Adipocyte (in vitro differentiated cells): ENCODE measurements around the gene UNC5A.
"Not testable (repeated sequence)": the region's sequence is repeated elsewhere in the genome, so short reads cannot be mapped to it uniquely, and the experiment has no call there.

ENCODE experiments used
- DNase-seq: peaks from one replicate; pipeline ENCODE4 v3.0.0-alpha.2; 2015; ENCODE audit warnings: low read depth
- H3K27me3 ChIP-seq: replicated peaks from 2 replicates; pipeline ENCODE4 v1.7.0; 2013; ENCODE audit warnings: mild to moderate bottlenecking, low read length, moderate library complexity; ENCODE audit not compliant: control insufficient read depth, insufficient read depth
- H3K36me3 ChIP-seq: 2 replicates; pipeline ENCODE4 v1.7.0; 2013; ENCODE audit warnings: low read length, mild to moderate bottlenecking, moderate library complexity; ENCODE audit not compliant: control insufficient read depth, insufficient read depth, severe bottlenecking
- H3K4me1 ChIP-seq: 2 replicates; pipeline ENCODE4 v1.7.0; 2013; ENCODE audit warnings: mild to moderate bottlenecking, low read length, moderate library complexity; ENCODE audit not compliant: control insufficient read depth, insufficient read depth
- H3K4me3 ChIP-seq: 2 replicates; pipeline ENCODE4 v1.7.0; 2013; ENCODE audit warnings: mild to moderate bottlenecking, low read length, moderate library complexity
- H3K9ac ChIP-seq: 2 replicates; pipeline ENCODE4 v1.7.0; 2013; ENCODE audit warnings: mild to moderate bottlenecking, low read length, moderate library complexity
- H3K9me3 ChIP-seq: 2 replicates; pipeline ENCODE4 v1.7.0; 2013; ENCODE audit warnings: mild to moderate bottlenecking, low read length, moderate library complexity; ENCODE audit not compliant: control insufficient read depth

The UNC5A gene

DNA sequence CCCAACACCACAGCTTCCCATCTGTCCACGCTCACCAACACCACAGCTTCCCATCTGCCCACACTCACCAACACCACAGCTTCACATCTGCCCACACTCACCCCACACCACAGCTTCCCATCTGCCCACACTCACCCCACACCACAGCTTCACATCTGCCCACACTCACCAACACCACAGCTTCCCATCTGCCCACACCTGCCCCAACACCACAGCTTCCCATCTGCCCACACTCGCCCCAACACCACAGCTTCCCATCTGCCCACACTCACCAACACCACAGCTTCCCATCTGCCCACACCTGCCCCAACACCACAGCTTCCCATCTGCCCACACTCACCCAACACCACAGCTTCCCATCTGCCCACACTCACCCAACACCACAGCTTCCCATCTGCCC, 62.2 kb downstream of the UNC5A start:
- H3K27me3 ChIP-seq, result peaks cover 38% of the 10 kb centered on the region
- DNase-seq, H3K4me1 ChIP-seq, H3K36me3 ChIP-seq, H3K4me3 ChIP-seq, H3K9ac ChIP-seq, H3K9me3 ChIP-seq: not testable (repeated sequence)

DNA sequence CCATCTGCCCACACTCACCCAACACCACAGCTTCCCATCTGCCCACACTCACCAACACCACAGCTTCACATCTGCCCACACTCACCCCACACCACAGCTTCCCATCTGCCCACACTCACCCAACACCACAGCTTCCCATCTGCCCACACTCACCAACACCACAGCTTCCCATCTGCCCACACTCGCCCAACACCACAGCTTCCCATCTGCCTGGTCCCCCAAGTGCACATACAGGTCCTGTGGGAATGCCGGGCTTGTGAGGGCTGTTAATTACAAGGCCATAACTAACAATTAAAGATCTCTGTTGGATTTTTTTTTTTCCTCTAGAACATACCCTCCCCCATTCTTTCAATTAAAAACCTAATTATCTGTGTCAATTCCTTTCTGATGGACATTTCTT, 62.7 kb downstream of the UNC5A start:
- H3K4me3 ChIP-seq, H3K9ac ChIP-seq, H3K9me3 ChIP-seq, H3K36me3 ChIP-seq, H3K4me1 ChIP-seq, DNase-seq: not testable (repeated sequence)
- peaks cover 41% of the 10 kb centered on the region for H3K27me3 ChIP-seq

DNA sequence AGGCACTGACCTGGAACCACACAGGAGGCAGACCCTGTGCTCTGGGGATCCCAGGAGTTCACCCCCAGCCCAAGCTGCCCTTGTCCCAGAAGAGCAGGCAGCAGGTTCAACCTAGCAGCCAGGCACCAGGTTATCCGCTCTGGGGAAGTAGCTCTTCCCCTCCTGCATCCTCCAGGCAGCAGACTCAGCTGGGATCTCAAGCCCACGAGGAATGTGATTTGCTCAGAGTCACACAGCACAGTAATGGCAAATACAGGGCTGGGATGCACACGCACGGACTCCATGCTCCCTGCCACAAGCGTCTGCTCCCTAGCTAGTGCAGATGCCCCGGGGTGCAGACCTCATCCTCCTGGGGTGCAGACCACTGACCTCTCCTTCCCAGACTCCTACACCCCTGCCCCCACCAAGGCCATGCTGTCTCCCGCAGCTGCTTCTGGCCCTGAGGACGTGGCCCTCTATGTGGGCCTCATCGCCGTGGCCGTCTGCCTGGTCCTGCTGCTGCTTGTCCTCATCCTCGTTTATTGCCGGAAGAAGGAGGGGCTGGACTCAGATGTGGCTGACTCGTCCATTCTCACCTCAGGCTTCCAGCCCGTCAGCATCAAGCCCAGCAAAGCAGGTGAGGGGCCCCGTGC, 63.3 kb downstream of the UNC5A start:
- Histone ChIP-seq H3K4me3 (no peak overlapping the region), H3K36me3 (no peaks in the 10 kb centered on the region), H3K27me3 (peaks cover 40% of the 10 kb centered on the region), H3K4me1 (no peaks in the 10 kb centered on the region), H3K9me3 (no peaks in the 10 kb centered on the region), H3K9ac (no peak overlapping the region)
- no peak for DNase-seq

DNA sequence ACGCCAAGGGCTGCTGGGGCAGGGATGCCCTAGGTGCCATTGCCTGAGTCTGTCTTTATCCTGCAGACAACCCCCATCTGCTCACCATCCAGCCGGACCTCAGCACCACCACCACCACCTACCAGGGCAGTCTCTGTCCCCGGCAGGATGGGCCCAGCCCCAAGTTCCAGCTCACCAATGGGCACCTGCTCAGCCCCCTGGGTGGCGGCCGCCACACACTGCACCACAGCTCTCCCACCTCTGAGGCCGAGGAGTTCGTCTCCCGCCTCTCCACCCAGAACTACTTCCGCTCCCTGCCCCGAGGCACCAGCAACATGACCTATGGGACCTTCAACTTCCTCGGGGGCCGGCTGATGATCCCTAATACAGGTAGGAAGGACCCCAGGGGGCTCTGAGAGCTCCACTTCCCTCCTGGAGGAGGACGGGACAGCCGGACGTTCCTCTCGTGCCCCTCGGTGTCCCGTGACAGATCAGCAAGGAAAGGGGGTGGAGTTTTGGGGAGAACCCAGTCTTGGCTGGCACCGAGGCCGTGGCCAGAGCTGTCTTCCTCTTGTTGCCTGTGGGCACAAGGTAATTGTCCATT, 63.9 kb downstream of the UNC5A start:
- Histone ChIP-seq H3K9ac (no peak overlapping the region), H3K9me3 (no peaks in the 10 kb centered on the region), H3K27me3 (peaks cover 42% of the 10 kb centered on the region), H3K4me3 (no peak overlapping the region), H3K36me3 (no peaks in the 10 kb centered on the region), H3K4me1 (no peaks in the 10 kb centered on the region)
- DNase-seq, result no peak

DNA sequence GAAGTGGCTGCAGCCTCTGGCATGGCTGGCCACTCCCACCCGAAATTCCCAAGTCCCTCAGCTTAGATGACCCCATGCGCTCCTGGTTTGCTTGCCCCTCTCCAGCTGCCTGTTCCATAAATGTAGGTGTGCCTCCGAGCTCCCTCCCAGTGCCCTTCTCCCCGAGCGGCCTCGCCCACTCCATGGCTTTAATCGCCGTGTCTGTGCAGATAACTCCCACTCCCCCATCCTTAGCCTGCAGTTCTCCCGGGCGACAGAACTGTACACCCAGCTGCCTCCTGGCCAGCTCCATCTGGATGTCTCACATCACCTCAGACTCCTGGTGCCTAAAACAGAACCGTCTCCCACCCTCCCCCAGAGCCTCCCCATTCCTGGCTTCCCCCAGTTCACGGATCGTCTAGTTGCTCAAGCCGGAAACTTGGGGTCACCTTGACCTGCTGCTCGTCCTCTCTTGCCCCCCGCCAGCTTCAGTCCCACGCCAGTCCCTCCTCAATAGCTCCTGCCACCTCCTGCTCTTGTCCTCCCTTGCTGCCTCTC, 64.7 kb downstream of the UNC5A start:
- H3K4me1 ChIP-seq, result no peaks in the 10 kb centered on the region
- H3K9me3 ChIP-seq, result no peaks in the 10 kb centered on the region
- no peak overlapping the region for H3K4me3 ChIP-seq
- H3K27me3 ChIP-seq, result peaks cover 48% of the 10 kb centered on the region
- no peak overlapping the region for H3K9ac ChIP-seq
- DNase-seq, result no peak
- H3K36me3 ChIP-seq, result no peaks in the 10 kb centered on the region

DNA sequence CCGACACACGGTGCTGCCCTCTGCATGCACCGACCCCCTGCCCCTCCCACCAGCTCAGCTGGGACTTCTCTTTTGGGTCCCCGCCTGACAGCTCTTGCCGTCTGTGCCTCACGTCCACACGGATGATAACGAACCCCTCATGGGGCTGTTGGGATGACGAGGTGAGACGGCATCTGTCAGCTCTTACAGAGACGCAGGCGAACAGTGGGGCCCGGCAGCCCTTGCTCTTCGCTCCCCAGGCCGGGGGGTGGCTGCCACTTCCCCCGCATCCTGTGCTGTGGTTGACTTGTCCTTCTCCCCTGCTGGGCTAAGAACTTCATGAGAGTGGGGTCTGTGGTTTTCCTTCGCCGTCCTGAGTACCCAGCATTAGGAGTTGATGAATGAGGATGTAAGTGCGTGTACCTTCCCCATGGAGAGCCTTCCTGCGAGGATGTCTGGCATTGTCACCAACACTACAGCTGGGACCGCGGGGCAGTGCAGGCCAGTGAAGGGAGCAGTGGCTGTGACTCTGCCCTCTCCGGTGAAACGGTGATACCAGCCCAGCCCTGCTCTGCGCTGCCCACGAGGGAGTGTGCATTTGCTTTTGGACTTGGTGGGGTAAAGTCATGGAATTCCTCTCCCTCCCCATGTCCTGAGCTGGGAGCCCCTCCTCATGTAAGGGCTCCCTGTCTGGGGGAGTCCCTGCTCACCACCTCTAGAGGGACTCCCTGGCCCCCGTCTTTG, 65.6 kb downstream of the UNC5A start:
- H3K9me3 ChIP-seq, result no peaks in the 10 kb centered on the region
- no peak for DNase-seq
- no peak overlapping the region for H3K9ac ChIP-seq
- H3K36me3 ChIP-seq, result no peaks in the 10 kb centered on the region
- H3K27me3 ChIP-seq, result peaks cover 50% of the 10 kb centered on the region
- no peaks in the 10 kb centered on the region for H3K4me1 ChIP-seq
- no peak overlapping the region for H3K4me3 ChIP-seq

DNA sequence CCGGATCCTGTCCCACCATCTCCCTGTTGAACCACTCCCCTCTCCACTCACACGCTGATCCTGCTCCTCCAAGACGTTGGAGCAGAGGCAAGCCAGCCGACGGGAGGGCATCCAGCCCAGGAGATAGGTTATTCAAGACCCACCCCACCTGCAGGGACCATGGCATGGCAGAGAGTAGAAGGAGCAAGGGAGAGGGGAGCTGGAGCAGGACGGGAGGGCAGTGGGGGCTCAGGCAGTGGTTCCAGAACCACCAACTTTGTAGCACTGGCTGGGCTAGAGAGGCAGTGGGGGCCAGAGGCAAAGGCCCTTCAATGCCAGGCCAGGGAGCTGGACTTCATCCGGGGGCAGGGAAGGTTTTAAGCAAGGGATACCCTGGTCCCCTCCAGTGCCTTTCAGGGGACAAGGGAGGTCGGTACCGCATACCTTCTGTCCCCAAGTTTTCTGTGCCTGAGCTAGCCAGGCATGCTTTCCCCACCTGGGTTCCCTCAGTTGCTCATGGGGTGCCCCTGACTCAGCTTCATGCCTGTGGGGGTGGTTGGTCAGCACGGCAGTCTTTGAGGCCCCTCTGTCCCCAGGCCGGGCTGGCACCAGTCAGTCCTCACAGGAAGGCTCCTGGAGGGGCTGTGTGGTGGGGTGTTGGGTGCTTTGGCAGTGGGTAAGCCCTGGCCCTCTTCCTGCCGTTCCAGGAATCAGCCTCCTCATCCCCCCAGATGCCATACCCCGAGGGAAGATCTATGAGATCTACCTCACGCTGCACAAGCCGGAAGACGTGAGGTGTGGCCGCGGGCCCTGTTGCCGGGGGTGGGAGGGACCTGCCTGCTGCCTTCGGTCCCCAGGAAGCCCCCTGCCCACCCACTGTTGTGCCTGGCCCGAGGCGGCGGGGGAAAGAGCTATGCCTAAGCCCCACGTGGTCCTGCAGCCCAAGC, 66.4 kb downstream of the UNC5A start:
- H3K4me1 ChIP-seq, result no peaks in the 10 kb centered on the region
- H3K36me3 ChIP-seq, result no peaks in the 10 kb centered on the region
- H3K4me3 ChIP-seq, result no peak overlapping the region
- no peak overlapping the region for H3K9ac ChIP-seq
- DNase-seq, result no peak
- H3K9me3 ChIP-seq, result no peaks in the 10 kb centered on the region
- H3K27me3 ChIP-seq, result peaks cover 50% of the 10 kb centered on the region

DNA sequence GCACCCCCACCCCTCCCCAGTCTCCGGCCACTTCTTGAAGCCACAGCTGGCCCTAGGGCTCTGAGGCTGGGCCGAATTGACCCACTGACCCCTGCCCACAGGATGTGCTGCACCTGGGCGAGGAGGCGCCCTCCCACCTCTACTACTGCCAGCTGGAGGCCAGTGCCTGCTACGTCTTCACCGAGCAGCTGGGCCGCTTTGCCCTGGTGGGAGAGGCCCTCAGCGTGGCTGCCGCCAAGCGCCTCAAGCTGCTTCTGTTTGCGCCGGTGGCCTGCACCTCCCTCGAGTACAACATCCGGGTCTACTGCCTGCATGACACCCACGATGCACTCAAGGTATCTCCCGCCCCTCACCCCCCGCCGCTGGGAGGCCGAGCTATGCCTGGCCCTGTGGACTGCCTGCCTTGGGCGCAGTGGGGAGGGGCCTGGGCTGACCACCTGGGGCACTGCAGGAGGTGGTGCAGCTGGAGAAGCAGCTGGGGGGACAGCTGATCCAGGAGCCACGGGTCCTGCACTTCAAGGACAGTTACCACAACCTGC, 67.5 kb downstream of the UNC5A start:
- Histone ChIP-seq H3K9ac (no peak overlapping the region), H3K36me3 (no peaks in the 10 kb centered on the region), H3K4me3 (no peak overlapping the region), H3K9me3 (no peaks in the 10 kb centered on the region), H3K27me3 (peaks cover 57% of the 10 kb centered on the region), H3K4me1 (no peaks in the 10 kb centered on the region)
- DNase-seq, result no peak

DNA sequence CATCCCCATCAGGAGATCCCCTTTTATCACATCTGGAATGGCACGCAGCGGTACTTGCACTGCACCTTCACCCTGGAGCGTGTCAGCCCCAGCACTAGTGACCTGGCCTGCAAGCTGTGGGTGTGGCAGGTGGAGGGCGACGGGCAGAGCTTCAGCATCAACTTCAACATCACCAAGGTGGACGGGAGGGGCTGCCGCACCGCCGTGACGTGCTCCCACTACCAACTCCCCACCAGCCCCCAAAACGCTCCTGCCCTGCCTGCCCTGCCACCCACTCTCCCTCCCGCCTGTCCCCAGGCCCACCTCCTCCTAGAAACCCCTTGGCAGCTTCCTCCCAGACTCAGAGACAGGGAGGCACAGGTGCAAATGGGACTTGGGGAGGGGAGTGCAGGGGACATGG, 68.1 kb downstream of the UNC5A start:
- Histone ChIP-seq H3K27me3 (peaks cover 63% of the 10 kb centered on the region), H3K4me3 (no peak overlapping the region), H3K9me3 (no peaks in the 10 kb centered on the region), H3K9ac (no peak overlapping the region), H3K4me1 (no peaks in the 10 kb centered on the region), H3K36me3 (no peaks in the 10 kb centered on the region)
- no peak for DNase-seq

DNA sequence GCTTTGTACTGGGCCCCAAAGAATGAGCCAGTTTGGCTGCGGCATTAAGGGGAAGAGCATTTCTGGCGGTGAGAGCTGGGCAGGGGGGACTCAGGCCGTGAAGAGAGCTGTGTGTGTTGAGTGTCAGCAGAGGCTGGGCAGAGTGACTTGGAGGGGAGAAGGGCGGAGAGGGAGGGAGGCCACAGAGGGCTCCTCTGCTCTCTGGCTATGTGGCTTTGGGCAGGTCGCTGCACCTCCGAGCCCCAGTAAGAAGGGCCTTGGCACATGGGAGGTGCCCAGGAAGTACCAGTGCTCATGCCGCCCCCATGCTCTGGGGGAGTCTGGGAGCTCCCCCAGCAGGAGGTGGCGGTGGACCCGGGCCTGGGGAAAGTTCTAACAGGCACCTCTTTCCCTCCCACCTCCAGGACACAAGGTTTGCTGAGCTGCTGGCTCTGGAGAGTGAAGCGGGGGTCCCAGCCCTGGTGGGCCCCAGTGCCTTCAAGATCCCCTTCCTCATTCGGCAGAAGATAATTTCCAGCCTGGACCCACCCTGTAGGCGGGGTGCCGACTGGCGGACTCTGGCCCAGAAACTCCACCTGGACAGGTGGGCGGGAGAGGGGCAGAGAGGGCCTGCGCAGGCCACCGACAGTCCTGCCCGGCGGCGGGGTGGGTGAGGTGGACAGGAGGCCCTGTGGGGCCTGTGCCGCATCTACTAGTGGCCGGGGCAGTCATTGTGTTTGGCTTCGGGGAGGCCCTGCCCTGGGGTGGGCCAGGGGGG, 68.7 kb downstream of the UNC5A start:
- Histone ChIP-seq H3K9ac (no peak overlapping the region), H3K4me3 (no peak overlapping the region), H3K27me3 (peaks cover 66% of the 10 kb centered on the region), H3K36me3 (no peaks in the 10 kb centered on the region), H3K9me3 (no peaks in the 10 kb centered on the region), H3K4me1 (no peaks in the 10 kb centered on the region)
- no peak for DNase-seq
